T-helper 1 cell (primary cell): Measurements from ENCODE around the gene SESTD1.
"Not testable (repeated sequence)": the region's sequence is repeated elsewhere in the genome, so short reads cannot be mapped to it uniquely, and the experiment has no call there.

Experiments
- DNase-seq, 5 donors: peaks; one replicate each; pipeline ENCODE4 v3.0.0-alpha.2; 2012 to 2020

Gene SESTD1

GRCh38 chr2:179098080-179098689 is 166.4 kb downstream of the SESTD1 start:
- no peak for DNase-seq

GRCh38 chr2:179097131-179097530 is 167.5 kb downstream of the SESTD1 start:
- no peak for DNase-seq

- DNase-seq: peak in 2 of 5 donors; percentile 5 to 48
These were observed 168.5 kb downstream of the SESTD1 start for GRCh38 chr2:179096090-179096489.

GRCh38 chr2:179092912-179093311 is 171.7 kb downstream of the SESTD1 start:
- not testable (repeated sequence) for DNase-seq

GRCh38 chr2:179082697-179083096 is 181.9 kb downstream of the SESTD1 start:
- DNase-seq: no peak

GRCh38 chr2:179081954-179082353 is 182.7 kb downstream of the SESTD1 start:
- DNase-seq: no peak

GRCh38 chr2:179072527-179072926 is 192.1 kb downstream of the SESTD1 start:
- DNase-seq: no peak

- DNase-seq: no peak
These were observed 192.7 kb downstream of the SESTD1 start for GRCh38 chr2:179071810-179072355.

GRCh38 chr2:179070895-179071294 is 193.7 kb downstream of the SESTD1 start:
- DNase-seq: no peak

GRCh38 chr2:179069685-179070084 is 194.9 kb downstream of the SESTD1 start:
- no peak for DNase-seq

GRCh38 chr2:179068991-179069643 is 195.5 kb downstream of the SESTD1 start:
- DNase-seq: no peak

GRCh38 chr2:179059026-179059700 is 205.5 kb downstream of the SESTD1 start:
- no peak for DNase-seq

GRCh38 chr2:179057737-179058136 is 206.9 kb downstream of the SESTD1 start:
- no peak for DNase-seq

- DNase-seq: not testable (repeated sequence)
These were observed 211.1 kb downstream of the SESTD1 start for GRCh38 chr2:179053568-179053967.
